Smooth muscle cell (in vitro differentiated cells): ENCODE measurements around the gene SAMD9L. TPM values are rescaled to one million over a fixed set of nuclear protein-coding genes. Genes with fewer than 3 reads are reported as not detected.
"Not testable (repeated sequence)": the region's sequence is repeated elsewhere in the genome, so short reads cannot be mapped to it uniquely, and the experiment has no call there.

Experiments
- DNase-seq: peaks from one replicate; lab custom pipeline; 2025; ENCODE audit not compliant: unreplicated experiment; lab: John Stamatoyannopoulos, UW
- H2AFZ ChIP-seq: fragments of 200-600 bp; sonication (generic); 2 replicates; pipeline ENCODE4 v1.6.0; 2016; ENCODE audit warnings: antibody characterized with exemption, low read depth, mild to moderate bottlenecking
- H3F3A ChIP-seq: fragments of 200-600 bp; sonication (generic); 2 replicates; pipeline ENCODE4 v1.6.0; 2017; ENCODE audit warnings: antibody characterized with exemption, low read depth
- H3K27ac ChIP-seq: fragments of 200-600 bp; sonication (generic); 2 replicates; pipeline ENCODE4 v1.5.1; 2016; ENCODE audit warnings: low read depth, mild to moderate bottlenecking
- H3K27me3 ChIP-seq: fragments of 200-600 bp; sonication (generic); 2 replicates; pipeline ENCODE4 v1.6.1; 2016; ENCODE audit warnings: low read depth, mild to moderate bottlenecking
- H3K36me3 ChIP-seq: fragments of 200-600 bp; sonication (generic); 2 replicates; pipeline ENCODE4 v1.5.1; 2016; ENCODE audit warnings: low read depth
- H3K4me1 ChIP-seq: fragments of 200-600 bp; sonication (generic); 2 replicates; pipeline ENCODE4 v1.5.1; 2016; ENCODE audit warnings: low read depth
- H3K4me2 ChIP-seq: fragments of 200-600 bp; sonication (generic); 2 replicates; pipeline ENCODE4 v1.6.0; 2016; ENCODE audit warnings: mild to moderate bottlenecking
- H3K4me3 ChIP-seq: fragments of 200-600 bp; sonication (generic); 2 replicates; pipeline ENCODE4 v1.5.1; 2016; ENCODE audit warnings: mild to moderate bottlenecking
- H3K79me2 ChIP-seq: fragments of 200-600 bp; sonication (generic); 2 replicates; pipeline ENCODE4 v1.6.0; 2016; ENCODE audit warnings: low read depth, mild to moderate bottlenecking
- H3K9ac ChIP-seq: fragments of 200-600 bp; sonication (generic); 2 replicates; pipeline ENCODE4 v1.6.0; 2016; ENCODE audit warnings: low read depth
- H3K9me3 ChIP-seq: fragments of 200-600 bp; sonication (generic); replicated peaks from 2 replicates; pipeline ENCODE4 v1.5.1; 2016; ENCODE audit warnings: low read depth
- H4K20me1 ChIP-seq: fragments of 200-600 bp; sonication (generic); 2 replicates; pipeline ENCODE4 v1.6.0; 2016; ENCODE audit warnings: low read depth
- CTCF ChIP-seq: fragments of 200-600 bp; sonication (generic); IDR thresholded peaks from 2 replicates; pipeline ENCODE4 v1.5.1; 2017; ENCODE audit warnings: borderline replicate concordance, mild to moderate bottlenecking, antibody characterized with exemption; ENCODE audit not compliant: insufficient read depth, poor library complexity, severe bottlenecking
- WGBS: methylation state at CpG from one replicate; pipeline ENCODE4 v1.1.7; 2016; ENCODE audit warnings: low lambda C conversion rate; 5-methylcytosine and 5-hydroxymethylcytosine counted together
- polyA plus RNA-seq: library from polyadenylated mRNA; unstranded; fragments of >200 nt; fragmentation: Nextera tagmentation; extraction: Ambion mirVana; gene quantifications from 2 replicates; pipeline ENCODE4 v1.2.1, GENCODE V29; 2016
- total RNA-seq: library from RNA; depleted of rRNA; stranded (reverse); fragments of >200 nt; gene quantifications from 2 replicates; pipeline ENCODE4 v1.2.3, GENCODE V29; 2014

The SAMD9L gene
- total and polyA plus RNA-seq, 2 experiments from 2014 or later = 0.31 to 2.7 TPM

- Histone ChIP-seq H3K79me2 (no peaks in the 10 kb centered on the region), H3K27ac (no peak overlapping the region), H3K9ac (no peak overlapping the region), H3K4me2 (no peak overlapping the region), H2AFZ (no peak overlapping the region), H3K27me3 (no peaks in the 10 kb centered on the region), H3K4me1 (no peaks in the 10 kb centered on the region), H3F3A (no peaks in the 10 kb centered on the region), H4K20me1 (no peaks in the 10 kb centered on the region), H3K9me3 (no peaks in the 10 kb centered on the region), H3K4me3 (no peak overlapping the region), H3K36me3 (no peaks in the 10 kb centered on the region)
- 84% methylated on average over 4 of the region's 4 CpGs for WGBS
- no peak for DNase-seq
- TF ChIP-seq CTCF = no peak
These were observed 9.6 kb downstream of the SAMD9L start for GRCh38 chr7:93138576-93138975.

GRCh38 chr7:93133005-93133404 is 15.2 kb downstream of the SAMD9L start:
- TF ChIP-seq CTCF = no peak
- no peak overlapping the region for H3K4me2 ChIP-seq
- no peak overlapping the region for H3K27ac ChIP-seq
- no peaks in the 10 kb centered on the region for H3F3A ChIP-seq
- no peaks in the 10 kb centered on the region for H4K20me1 ChIP-seq
- H3K9me3 ChIP-seq = peaks cover 1% of the 10 kb centered on the region
- peaks cover 7% of the 10 kb centered on the region for H3K27me3 ChIP-seq
- H2AFZ ChIP-seq = no peak overlapping the region
- H3K4me3 ChIP-seq = no peak overlapping the region
- 79% methylated on average over 1 of the region's 1 CpG for WGBS
- no peaks in the 10 kb centered on the region for H3K4me1 ChIP-seq
- DNase-seq = no peak
- no peaks in the 10 kb centered on the region for H3K36me3 ChIP-seq
- no peaks in the 10 kb centered on the region for H3K79me2 ChIP-seq
- H3K9ac ChIP-seq = no peak overlapping the region

DNA sequence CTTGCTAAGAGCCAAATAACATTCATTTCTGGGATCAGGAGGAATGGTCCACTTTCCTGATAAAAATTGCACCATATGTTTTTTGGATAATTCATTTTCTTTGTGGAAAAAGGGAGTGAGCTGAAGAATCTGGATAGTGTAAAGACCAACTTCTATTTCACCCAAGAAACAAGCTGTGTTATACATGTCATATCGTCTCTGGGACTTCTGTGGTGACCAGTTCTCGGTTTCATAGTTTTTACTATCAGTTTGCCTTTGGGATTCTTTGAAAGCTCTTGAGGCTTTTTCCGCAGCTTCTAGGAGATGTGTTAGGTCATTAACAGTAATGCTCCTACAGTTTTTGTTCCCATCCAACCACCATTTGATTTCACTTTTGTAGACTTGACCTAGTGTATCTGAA is 16.0 kb downstream of the SAMD9L start:
- Histone ChIP-seq H3F3A (no peaks in the 10 kb centered on the region), H3K9ac (no peak overlapping the region), H3K79me2 (no peaks in the 10 kb centered on the region), H3K27ac (no peak overlapping the region), H3K4me2 (no peak overlapping the region), H3K4me3 (no peak overlapping the region), H3K4me1 (no peaks in the 10 kb centered on the region), H3K36me3 (no peaks in the 10 kb centered on the region), H3K27me3 (peaks cover 7% of the 10 kb centered on the region), H2AFZ (no peak overlapping the region), H4K20me1 (no peaks in the 10 kb centered on the region), H3K9me3 (peaks cover 8% of the 10 kb centered on the region)
- no peak for DNase-seq
- no peak for TF ChIP-seq CTCF
- 78% methylated on average over 3 of the region's 3 CpGs for WGBS

- not testable (repeated sequence) for H4K20me1 ChIP-seq, H3K79me2 ChIP-seq, H3K27me3 ChIP-seq, H3K4me1 ChIP-seq, H3K9ac ChIP-seq, DNase-seq, H3F3A ChIP-seq, H3K4me3 ChIP-seq, H2AFZ ChIP-seq, H3K4me2 ChIP-seq, H3K27ac ChIP-seq, H3K36me3 ChIP-seq
- H3K9me3 ChIP-seq = peaks cover 13% of the 10 kb centered on the region
- 89% methylated on average over 1 of the region's 1 CpG for WGBS
These were observed 21.2 kb downstream of the SAMD9L start for GRCh38 chr7:93126954-93127353.

- H4K20me1 ChIP-seq, H3K27me3 ChIP-seq, H3F3A ChIP-seq, H3K4me3 ChIP-seq, H2AFZ ChIP-seq, H3K27ac ChIP-seq, H3K4me2 ChIP-seq, H3K36me3 ChIP-seq, DNase-seq, H3K79me2 ChIP-seq, H3K4me1 ChIP-seq, H3K9ac ChIP-seq: not testable (repeated sequence)
- WGBS = 99% methylated on average over 3 of the region's 3 CpGs
- peaks cover 13% of the 10 kb centered on the region for H3K9me3 ChIP-seq
These were observed 24.7 kb downstream of the SAMD9L start for GRCh38 chr7:93123532-93123931.
